A549 treated with ZK216348 at 1 μM for 4 hours (cell line): ENCODE data around the gene CARHSP1. TPM values are rescaled to one million over a fixed set of nuclear protein-coding genes. Genes with fewer than 3 reads are reported as not detected.

Experiments used
- total RNA-seq: library from RNA; stranded (reverse); fragments of 200-300 nt; extraction: Qiagen RNA extraction; gene quantifications from 5 replicates; pipeline ENCODE4 v1.2.3, GENCODE V29; 2022; ENCODE audit warnings: low read depth

Gene CARHSP1
- 122 to 156 TPM (median 141 TPM) in 5 replicates for total RNA-seq

GRCh38 chr16:8868416-8869211 is at the start of gene CARHSP1:
Gene CARHSP1, minus strand, starts transcription at chr16:8869006. Its CDS starts 9,678 bp downstream, at chr16:8859328.

DNA sequence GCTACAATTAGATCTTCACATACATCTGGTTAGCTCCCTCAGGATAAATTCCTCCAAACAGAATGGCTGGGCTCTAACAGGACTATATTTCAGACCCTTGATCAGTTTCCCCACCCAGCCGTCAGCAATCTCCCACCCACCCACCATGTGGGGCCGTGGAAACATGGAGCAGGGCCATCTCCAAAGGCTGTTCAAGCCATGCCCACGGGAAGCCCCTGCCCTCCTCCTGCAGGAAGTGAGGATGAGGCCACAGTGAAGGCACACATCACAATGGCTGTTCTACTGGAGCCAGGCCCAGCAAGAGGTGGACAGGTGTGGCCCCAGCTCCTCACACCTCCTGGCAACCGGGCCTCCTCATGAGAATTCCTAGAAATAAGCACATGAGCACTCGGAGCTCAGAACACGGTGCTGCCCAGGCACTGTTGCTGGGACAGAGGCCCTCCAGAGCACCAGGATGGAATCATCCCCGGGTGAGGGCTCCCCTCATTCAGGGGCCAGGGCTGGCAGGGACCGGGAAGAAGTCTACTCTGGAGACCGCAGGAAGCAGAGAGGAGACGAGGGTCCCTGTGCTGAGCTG is 13.3 kb upstream of the CARHSP1 start, which contains the start of gene LITAFD:
Gene LITAFD (plus strand): TSS at position 311 of the 577 bp plus-strand sequence. CDS start 2,005 bp downstream, outside the sequence.

Other genes with a start within 250 kb of the CARHSP1 start
- 20.6 to 24.3 TPM (median 22.5 TPM) in 5 replicates for gene METTL22, start 247.3 kb downstream of the CARHSP1 start, total RNA-seq
- gene ABAT, start 194.4 kb downstream of the CARHSP1 start, total RNA-seq, result 0.15 to 0.47 TPM (median 0.25 TPM) in 5 replicates
- 10.1 to 16.1 TPM (median 13.9 TPM) in 5 replicates for gene TMEM186, start 71.4 kb downstream of the CARHSP1 start, total RNA-seq
- gene PMM2, start 71.2 kb downstream of the CARHSP1 start, total RNA-seq, result 87.8 to 119 TPM (median 91.8 TPM) in 5 replicates
- gene LITAFD, start 13.3 kb upstream of the CARHSP1 start, total RNA-seq, result not detected in 5 replicates
- gene USP7, start 94.9 kb upstream of the CARHSP1 start, total RNA-seq, result 60.4 to 91.4 TPM (median 72.4 TPM) in 5 replicates
- gene HAPSTR1, start 222.6 kb upstream of the CARHSP1 start, total RNA-seq, result 19.6 to 27.3 TPM (median 25.3 TPM) in 5 replicates